HepG2 (cell line): ENCODE measurements around the gene APBA3. TPM values are rescaled to one million over a fixed set of nuclear protein-coding genes. Genes with fewer than 3 reads are reported as not detected.
A peak's percentile ranks its signal among the peaks of the same experiment; 100 is the strongest.

ENCODE experiments used
- FOXA1 ChIP-seq, 2 experiments: fragments of 450-650 bp in 1 of 2; sonication (generic) in 1 of 2; formaldehyde crosslinking in 1 of 2; IDR thresholded peaks; 2 replicates each; pipeline versions ENCODE4 v1.4.0 to v1.6.1; 2016 to 2020; ENCODE audit warnings: missing genetic modification reagents in 1 of 2
- GABPB1 ChIP-seq: IDR thresholded peaks from 2 replicates; pipeline ENCODE4 v1.6.1; 2016; ENCODE audit warnings: mild to moderate bottlenecking, missing genetic modification reagents, moderate library complexity, missing compliant biosample characterization
- GATAD1 ChIP-seq: IDR thresholded peaks from 2 replicates; pipeline ENCODE4 v1.6.1; 2016; ENCODE audit warnings: missing genetic modification reagents, missing compliant biosample characterization
- HCFC1 ChIP-seq: fragments of 150-350 bp; IDR thresholded peaks from 2 replicates; pipeline ENCODE4 v1.6.1; 2014; ENCODE audit warnings: low read depth, low read length
- HDAC1 ChIP-seq: sonication (generic); formaldehyde crosslinking; IDR thresholded peaks from 2 replicates; pipeline ENCODE4 v1.5.1; 2020; ENCODE audit warnings: mild to moderate bottlenecking, missing genetic modification reagents
- KAT8 ChIP-seq: IDR thresholded peaks from 2 replicates; pipeline ENCODE4 v1.6.1; 2016; ENCODE audit warnings: missing genetic modification reagents, missing compliant biosample characterization
- KMT2B ChIP-seq: IDR thresholded peaks from 2 replicates; pipeline ENCODE4 v1.6.1; 2016; ENCODE audit warnings: missing genetic modification reagents, missing compliant biosample characterization
- MTA1 ChIP-seq: sonication (generic); formaldehyde crosslinking; IDR thresholded peaks from 2 replicates; pipeline ENCODE4 v1.4.0; 2020; ENCODE audit warnings: missing genetic modification reagents, mild to moderate bottlenecking, borderline replicate concordance
- NFATC3 ChIP-seq: sonication (generic); formaldehyde crosslinking; IDR thresholded peaks from 2 replicates; pipeline ENCODE4 v1.5.1; 2020; ENCODE audit warnings: mild to moderate bottlenecking, missing genetic modification reagents
- NFYB ChIP-seq: sonication (generic); formaldehyde crosslinking; IDR thresholded peaks from 2 replicates; pipeline ENCODE4 v1.4.0; 2020; ENCODE audit warnings: missing genetic modification reagents
- RBM39 ChIP-seq: fragments of 200-400 bp; formaldehyde crosslinking; IDR thresholded peaks from one replicate; pipeline ENCODE4 v1.6.1; 2018; ENCODE audit warnings: antibody characterized with exemption, mild to moderate bottlenecking, low read depth, low read length; ENCODE audit not compliant: poor library complexity, severe bottlenecking
- REPIN1 ChIP-seq: sonication (generic); formaldehyde crosslinking; IDR thresholded peaks from 2 replicates; pipeline ENCODE4 v1.8.0; 2022; ENCODE audit warnings: missing genetic modification reagents, low read depth, mild to moderate bottlenecking, borderline replicate concordance
- TCF7L2 ChIP-seq: IDR thresholded peaks from 2 replicates; pipeline ENCODE4 v1.6.1; 2011; ENCODE audit warnings: mild to moderate bottlenecking, low read depth, low read length, moderate library complexity
- YY1 ChIP-seq: IDR thresholded peaks from 2 replicates; pipeline ENCODE4 v1.6.1; 2011; ENCODE audit warnings: low read length, low read depth, moderate library complexity, mild to moderate bottlenecking; ENCODE audit not compliant: insufficient read depth, insufficient replicate concordance
- ZFP36L1 ChIP-seq: sonication (generic); formaldehyde crosslinking; IDR thresholded peaks from 2 replicates; pipeline ENCODE4 v1.8.0; 2022; ENCODE audit warnings: mild to moderate bottlenecking, missing genetic modification reagents, moderate library complexity
- ZFP36L2 ChIP-seq: sonication (generic); formaldehyde crosslinking; IDR thresholded peaks from 2 replicates; pipeline ENCODE4 v1.4.0; 2020; ENCODE audit warnings: missing genetic modification reagents
- ZNF143 ChIP-seq: sonication (generic); formaldehyde crosslinking; IDR thresholded peaks from 2 replicates; pipeline ENCODE4 v1.4.0; 2020; ENCODE audit warnings: missing genetic modification reagents
- ZNF343 ChIP-seq: sonication (generic); formaldehyde crosslinking; IDR thresholded peaks from 2 replicates; pipeline ENCODE4 v1.4.0; 2020; ENCODE audit warnings: mild to moderate bottlenecking, missing genetic modification reagents
- ZNF350 ChIP-seq: sonication (generic); formaldehyde crosslinking; IDR thresholded peaks from 2 replicates; pipeline ENCODE4 v1.4.0; 2020; ENCODE audit warnings: mild to moderate bottlenecking, low read depth, missing genetic modification reagents, borderline replicate concordance
- ZNF383 ChIP-seq: sonication (generic); formaldehyde crosslinking; IDR thresholded peaks from 2 replicates; pipeline ENCODE4 v1.4.0; 2020; ENCODE audit warnings: missing genetic modification reagents, mild to moderate bottlenecking, borderline replicate concordance
- ZNF572 ChIP-seq: sonication (generic); formaldehyde crosslinking; IDR thresholded peaks from 2 replicates; pipeline ENCODE4 v1.5.1; 2020; ENCODE audit warnings: mild to moderate bottlenecking, missing genetic modification reagents
- polyA plus RNA-seq, 8 experiments: library from polyadenylated mRNA; depleted of rRNA in 3 of 8; stranded (reverse) in 7 of 8; unstranded in 1 of 8; fragments of >200 nt; fragmentation: Illumina TruSeq in 4 of 8; extraction: Trizol in 4 of 8; gene quantifications; 2 replicates each; pipeline versions ENCODE4 v1.2.1 to v1.2.3, GENCODE V29; 2011 to 2016; ENCODE audit warnings: low read depth in 4 of 8, missing spikeins in 1 of 8, mixed read lengths in 1 of 8; ENCODE audit not compliant: insufficient read depth in 1 of 8
- total RNA-seq, 5 experiments: library from RNA; depleted of rRNA; stranded (reverse); fragments of >200 nt; fragmentation: Illumina TruSeq; extraction: Trizol; gene quantifications; 2 replicates each; pipeline ENCODE4 v1.2.3, GENCODE V29; 2016; ENCODE audit warnings: low read depth in 1 of 5
- TF ChIP-seq, protein P1 (sequence below): IDR thresholded peaks from 2 replicates; pipeline ENCODE4 v1.6.1; 2016; ENCODE audit warnings: low read depth, control low read depth
- TF ChIP-seq, protein P2 (sequence below): sonication (generic); formaldehyde crosslinking; IDR thresholded peaks from 2 replicates; pipeline ENCODE4 v1.4.0; 2020; ENCODE audit warnings: mild to moderate bottlenecking, missing genetic modification reagents
- TF ChIP-seq, protein P3 (sequence below): sonication (generic); formaldehyde crosslinking; IDR thresholded peaks from 2 replicates; pipeline ENCODE4 v1.4.0; 2020; ENCODE audit warnings: missing genetic modification reagents
- TF ChIP-seq, protein P4 (sequence below): sonication (generic); formaldehyde crosslinking; IDR thresholded peaks from 2 replicates; pipeline ENCODE4 v1.5.0; 2020; ENCODE audit warnings: missing genetic modification reagents, mild to moderate bottlenecking, borderline replicate concordance

Gene APBA3
- total and polyA plus RNA-seq, 2 of the 13 experiments (the other 11 are each of a cell fraction or from before 2014, with no cell fraction given) = 14.2 to 14.3 TPM

DNA sequence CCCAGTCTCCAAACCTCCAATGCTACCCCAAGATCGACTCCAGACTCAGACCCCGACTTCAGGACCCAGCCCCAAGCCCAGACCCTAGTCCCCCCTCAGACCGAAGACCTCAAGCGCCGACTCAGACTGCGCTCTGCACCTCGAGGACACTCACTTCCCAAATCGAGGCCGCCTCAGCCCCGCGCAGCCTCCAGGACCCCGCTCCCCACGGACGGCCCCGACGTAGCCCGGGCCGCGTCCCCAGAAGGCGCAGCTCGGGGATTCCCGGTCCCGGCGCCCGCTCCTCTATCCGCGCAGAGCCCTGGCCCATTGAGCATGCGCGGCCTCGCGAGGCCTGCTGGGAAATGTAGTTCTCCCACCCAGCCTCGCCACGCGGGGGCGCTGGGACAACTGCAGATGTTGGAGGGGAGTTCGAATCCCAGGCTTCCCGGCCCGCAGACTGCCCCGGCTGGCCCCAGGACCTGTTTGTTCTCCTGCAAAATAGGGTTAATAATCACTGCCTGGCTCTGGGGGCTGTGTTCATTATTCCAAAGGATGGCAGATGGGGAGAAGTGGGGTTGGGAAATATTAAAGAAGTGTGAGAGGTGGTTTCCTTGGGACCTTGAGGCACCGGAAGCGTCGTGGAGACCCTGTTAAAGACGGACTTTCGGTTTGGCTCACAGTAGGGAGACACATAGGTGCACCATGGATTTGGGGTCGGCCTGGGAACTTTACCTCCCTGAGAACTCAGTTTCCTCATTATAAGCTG lies at the start of gene APBA3 (continued):
- TF ChIP-seq, protein P1, sequence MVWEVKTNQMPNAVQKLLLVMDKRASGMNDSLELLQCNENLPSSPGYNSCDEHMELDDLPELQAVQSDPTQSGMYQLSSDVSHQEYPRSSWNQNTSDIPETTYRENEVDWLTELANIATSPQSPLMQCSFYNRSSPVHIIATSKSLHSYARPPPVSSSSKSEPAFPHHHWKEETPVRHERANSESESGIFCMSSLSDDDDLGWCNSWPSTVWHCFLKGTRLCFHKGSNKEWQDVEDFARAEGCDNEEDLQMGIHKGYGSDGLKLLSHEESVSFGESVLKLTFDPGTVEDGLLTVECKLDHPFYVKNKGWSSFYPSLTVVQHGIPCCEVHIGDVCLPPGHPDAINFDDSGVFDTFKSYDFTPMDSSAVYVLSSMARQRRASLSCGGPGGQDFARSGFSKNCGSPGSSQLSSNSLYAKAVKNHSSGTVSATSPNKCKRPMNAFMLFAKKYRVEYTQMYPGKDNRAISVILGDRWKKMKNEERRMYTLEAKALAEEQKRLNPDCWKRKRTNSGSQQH (CRISPR knock-in tag) = peak; percentile 26; the same call in 1 of the 2 replicates
- peak; percentile 61; the same call in 1 of the 2 replicates for TF ChIP-seq MTA1
- TF ChIP-seq ZNF143 (CRISPR knock-in tag) = peak; percentile 99
- no peak for TF ChIP-seq TCF7L2
- peak; percentile 32; the same call in 1 of the 2 replicates for TF ChIP-seq REPIN1
- TF ChIP-seq GATAD1 (CRISPR knock-in tag) = peak; percentile 81
- peak; percentile 93 for TF ChIP-seq ZNF572
- TF ChIP-seq KAT8 (CRISPR knock-in tag) = peak; percentile 88
- TF ChIP-seq NFYB = peak; percentile 10; the same call in 1 of the 2 replicates
- no peak for TF ChIP-seq FOXA1 (IDR thresholded peaks at IDR 0.05)
- TF ChIP-seq FOXA1 (CRISPR knock-in tag; IDR thresholded peaks at IDR 0.05) = no peak
- no peak for TF ChIP-seq NFATC3 (CRISPR knock-in tag)
- no peak for TF ChIP-seq ZNF343
- peak; percentile 36; the same call in 1 of the 2 replicates for TF ChIP-seq KMT2B (CRISPR knock-in tag)
- peak; percentile 89 for TF ChIP-seq HDAC1 (CRISPR knock-in tag)
- TF ChIP-seq, protein P2, sequence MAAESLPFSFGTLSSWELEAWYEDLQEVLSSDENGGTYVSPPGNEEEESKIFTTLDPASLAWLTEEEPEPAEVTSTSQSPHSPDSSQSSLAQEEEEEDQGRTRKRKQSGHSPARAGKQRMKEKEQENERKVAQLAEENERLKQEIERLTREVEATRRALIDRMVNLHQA = no peak
- TF ChIP-seq GABPB1 (CRISPR knock-in tag) = peak; percentile 94
- no peak for TF ChIP-seq ZFP36L2
- no peak for TF ChIP-seq ZFP36L1 (CRISPR knock-in tag)
- TF ChIP-seq, protein P3, sequence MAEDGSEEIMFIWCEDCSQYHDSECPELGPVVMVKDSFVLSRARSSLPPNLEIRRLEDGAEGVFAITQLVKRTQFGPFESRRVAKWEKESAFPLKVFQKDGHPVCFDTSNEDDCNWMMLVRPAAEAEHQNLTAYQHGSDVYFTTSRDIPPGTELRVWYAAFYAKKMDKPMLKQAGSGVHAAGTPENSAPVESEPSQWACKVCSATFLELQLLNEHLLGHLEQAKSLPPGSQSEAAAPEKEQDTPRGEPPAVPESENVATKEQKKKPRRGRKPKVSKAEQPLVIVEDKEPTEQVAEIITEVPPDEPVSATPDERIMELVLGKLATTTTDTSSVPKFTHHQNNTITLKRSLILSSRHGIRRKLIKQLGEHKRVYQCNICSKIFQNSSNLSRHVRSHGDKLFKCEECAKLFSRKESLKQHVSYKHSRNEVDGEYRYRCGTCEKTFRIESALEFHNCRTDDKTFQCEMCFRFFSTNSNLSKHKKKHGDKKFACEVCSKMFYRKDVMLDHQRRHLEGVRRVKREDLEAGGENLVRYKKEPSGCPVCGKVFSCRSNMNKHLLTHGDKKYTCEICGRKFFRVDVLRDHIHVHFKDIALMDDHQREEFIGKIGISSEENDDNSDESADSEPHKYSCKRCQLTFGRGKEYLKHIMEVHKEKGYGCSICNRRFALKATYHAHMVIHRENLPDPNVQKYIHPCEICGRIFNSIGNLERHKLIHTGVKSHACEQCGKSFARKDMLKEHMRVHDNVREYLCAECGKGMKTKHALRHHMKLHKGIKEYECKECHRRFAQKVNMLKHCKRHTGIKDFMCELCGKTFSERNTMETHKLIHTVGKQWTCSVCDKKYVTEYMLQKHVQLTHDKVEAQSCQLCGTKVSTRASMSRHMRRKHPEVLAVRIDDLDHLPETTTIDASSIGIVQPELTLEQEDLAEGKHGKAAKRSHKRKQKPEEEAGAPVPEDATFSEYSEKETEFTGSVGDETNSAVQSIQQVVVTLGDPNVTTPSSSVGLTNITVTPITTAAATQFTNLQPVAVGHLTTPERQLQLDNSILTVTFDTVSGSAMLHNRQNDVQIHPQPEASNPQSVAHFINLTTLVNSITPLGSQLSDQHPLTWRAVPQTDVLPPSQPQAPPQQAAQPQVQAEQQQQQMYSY (CRISPR knock-in tag) = peak; percentile 61; the same call in 1 of the 2 replicates
- TF ChIP-seq, protein P4, sequence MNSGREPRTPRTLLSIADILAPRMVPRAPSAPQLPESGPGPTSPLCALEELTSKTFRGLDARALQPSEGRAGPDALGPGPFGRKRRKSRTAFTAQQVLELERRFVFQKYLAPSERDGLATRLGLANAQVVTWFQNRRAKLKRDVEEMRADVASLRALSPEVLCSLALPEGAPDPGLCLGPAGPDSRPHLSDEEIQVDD (CRISPR knock-in tag) = no peak
- peak; percentile 85 for TF ChIP-seq ZNF350
- no peak for TF ChIP-seq RBM39
- TF ChIP-seq HCFC1 = peak; percentile 97
- TF ChIP-seq YY1 = peak; percentile 71
- TF ChIP-seq ZNF383 (CRISPR knock-in tag) = no peak
